Measurements from ENCODE around the gene FOXP1. TPM values are rescaled to one million over a fixed set of nuclear protein-coding genes. Genes with fewer than 3 reads are reported as not detected.

The FOXP1 gene
- total RNA-seq, 1 donor from 2014 or later = 56.7 TPM

GRCh38 chr3:71378509-71378908, 205.0 kb downstream of the FOXP1 start:
- DNase-seq (ENCODE audit: low read depth in 2 of 2) = no peak

DNA sequence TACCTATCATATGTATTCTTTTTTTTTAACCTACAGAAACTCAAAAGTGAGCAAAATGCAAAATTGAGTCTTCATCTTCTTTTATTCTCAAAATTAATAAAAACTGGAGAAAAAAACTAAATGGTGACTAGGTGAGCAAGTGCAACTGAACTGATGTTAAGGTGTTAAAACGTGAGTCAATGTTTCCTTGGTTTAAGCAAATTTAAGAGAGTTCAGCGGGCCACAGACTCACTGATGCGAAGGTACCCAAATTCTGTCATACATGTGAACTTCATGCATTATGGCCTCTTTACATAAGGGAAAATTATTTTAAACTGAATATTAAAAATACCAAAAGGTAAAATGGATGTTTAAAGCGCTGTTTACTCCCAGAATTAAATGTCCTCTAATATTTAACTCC, 206.6 kb downstream of the FOXP1 start:
- DNase-seq (ENCODE audit: low read depth in 2 of 2) = no peak

- DNase-seq (ENCODE audit: low read depth in 2 of 2) = no peak
Observed at GRCh38 chr3:71376503-71376902, 207.0 kb downstream of the FOXP1 start.

GRCh38 chr3:71374582-71374981, 208.9 kb downstream of the FOXP1 start:
- DNase-seq (ENCODE audit: low read depth in 2 of 2) = no peak

- no peak for DNase-seq (ENCODE audit: low read depth in 2 of 2)
Observed at GRCh38 chr3:71372911-71373637, 210.5 kb downstream of the FOXP1 start.

DNA sequence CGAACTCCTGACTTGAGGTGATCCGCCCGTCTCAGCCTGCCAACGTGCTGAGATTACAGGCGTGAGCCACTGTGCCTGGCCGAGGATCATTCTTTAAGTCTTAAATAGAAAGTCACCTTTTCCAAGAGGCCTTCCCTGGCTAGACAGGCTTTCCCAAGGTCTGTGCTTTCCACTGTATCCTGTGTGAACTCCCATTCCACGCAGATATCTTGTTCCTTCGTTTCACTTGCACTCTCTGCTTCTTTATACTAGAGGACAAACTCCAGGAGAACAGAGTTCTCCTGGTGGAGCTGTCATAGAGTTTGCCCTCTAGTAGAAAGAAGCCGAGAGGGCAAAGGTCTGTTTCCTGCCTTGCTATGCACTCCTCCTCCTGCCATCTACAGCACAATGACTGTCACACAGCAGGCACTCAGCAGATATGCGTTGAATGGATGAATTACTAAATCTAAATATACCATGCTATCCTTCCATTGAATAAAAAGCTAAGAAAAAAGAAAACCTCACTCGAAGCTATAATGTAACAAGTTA, 211.2 kb downstream of the FOXP1 start:
- no peak for DNase-seq (ENCODE audit: low read depth in 2 of 2)

- no peak for DNase-seq (ENCODE audit: low read depth in 2 of 2)
Observed at GRCh38 chr3:71371282-71371681, 212.2 kb downstream of the FOXP1 start.

DNA sequence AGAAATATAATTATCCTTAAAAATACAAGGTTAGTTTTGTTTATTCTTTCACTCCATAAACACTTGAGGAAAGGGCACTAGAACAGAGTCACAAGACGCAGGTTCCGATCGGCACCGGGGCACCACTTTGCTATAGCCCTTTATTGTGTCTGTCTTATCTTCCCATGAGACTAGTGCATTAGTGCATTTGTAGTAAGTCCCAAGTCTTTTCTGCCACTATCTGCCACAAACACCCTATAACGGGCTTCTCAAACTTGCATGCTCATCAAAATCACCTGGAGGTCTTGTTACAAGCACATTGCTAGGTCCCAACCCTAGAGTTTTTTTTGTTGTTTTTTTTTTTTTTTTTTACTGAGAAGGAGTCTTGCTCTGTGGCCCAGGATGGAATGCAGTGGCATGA, 213.1 kb downstream of the FOXP1 start:
- DNase-seq (ENCODE audit: low read depth in 2 of 2) = no peak

GRCh38 chr3:71369701-71370391, 213.7 kb downstream of the FOXP1 start:
- no peak for DNase-seq (ENCODE audit: low read depth in 2 of 2)

- no peak for DNase-seq (ENCODE audit: low read depth in 2 of 2)
Observed at GRCh38 chr3:71366988-71367604, 216.4 kb downstream of the FOXP1 start.

DNA sequence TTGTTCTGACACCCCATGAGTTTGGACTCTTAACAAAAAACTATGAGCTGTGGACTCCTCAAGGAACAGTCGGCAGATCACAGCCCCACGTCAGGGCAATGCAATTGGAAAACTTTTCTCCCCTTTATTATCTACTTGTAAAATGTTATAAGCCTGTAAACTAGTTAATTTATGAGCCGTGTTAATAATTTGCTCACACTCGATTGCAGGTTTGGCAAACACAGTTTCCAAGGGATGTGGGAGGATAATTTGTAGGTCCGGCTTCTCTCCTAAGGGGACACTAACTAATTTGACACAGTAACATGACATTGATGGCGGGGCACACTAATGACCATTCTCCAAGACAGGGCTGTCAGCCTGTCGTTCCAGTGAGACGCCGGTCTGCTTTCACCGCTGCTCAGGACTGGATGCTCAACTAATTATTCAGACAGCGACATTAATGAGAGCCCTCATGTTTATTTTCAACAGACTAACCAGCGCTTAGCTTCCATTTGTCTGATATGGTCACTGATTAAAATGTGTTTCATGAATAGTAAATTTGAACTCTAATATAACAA, 222.1 kb downstream of the FOXP1 start:
- no peak for DNase-seq (ENCODE audit: low read depth in 2 of 2)

GRCh38 chr3:71360764-71361163, 222.8 kb downstream of the FOXP1 start:
- DNase-seq (ENCODE audit: low read depth in 2 of 2) = no peak

GRCh38 chr3:71360180-71360579, 223.3 kb downstream of the FOXP1 start:
- DNase-seq (ENCODE audit: low read depth in 2 of 2) = no peak

- no peak for DNase-seq (ENCODE audit: low read depth in 2 of 2)
Observed at GRCh38 chr3:71358243-71358642, 225.3 kb downstream of the FOXP1 start.

GRCh38 chr3:71356265-71356664, 227.3 kb downstream of the FOXP1 start:
- DNase-seq (ENCODE audit: low read depth in 2 of 2) = no peak

DNA sequence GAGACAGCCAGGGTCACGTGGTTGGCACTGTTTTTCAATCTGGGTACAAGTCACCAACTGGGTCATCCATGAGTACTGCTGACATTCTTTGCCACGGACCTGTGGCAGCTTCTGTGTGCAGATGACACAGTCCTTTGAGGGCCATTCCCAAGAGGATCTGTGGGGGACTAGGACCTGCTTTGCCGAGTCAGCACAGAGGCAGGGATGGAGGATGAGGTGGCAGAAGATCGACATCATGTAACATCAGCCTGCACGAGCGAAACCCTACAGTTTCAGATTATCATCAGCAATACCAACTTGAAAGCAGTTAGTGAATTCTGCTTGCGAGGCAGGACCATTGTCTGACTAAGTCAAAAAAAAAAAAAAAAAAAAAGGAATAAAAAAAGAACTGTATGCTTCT, 227.7 kb downstream of the FOXP1 start:
- DNase-seq (ENCODE audit: low read depth in 2 of 2) = no peak

GRCh38 chr3:71355037-71355436, 228.5 kb downstream of the FOXP1 start:
- no peak for DNase-seq (ENCODE audit: low read depth in 2 of 2)

GRCh38 chr3:71351403-71352149, 232.0 kb downstream of the FOXP1 start:
- DNase-seq (ENCODE audit: low read depth in 2 of 2) = no peak

- no peak for DNase-seq (ENCODE audit: low read depth in 2 of 2)
Observed at GRCh38 chr3:71350998-71351397, 232.5 kb downstream of the FOXP1 start.

DNA sequence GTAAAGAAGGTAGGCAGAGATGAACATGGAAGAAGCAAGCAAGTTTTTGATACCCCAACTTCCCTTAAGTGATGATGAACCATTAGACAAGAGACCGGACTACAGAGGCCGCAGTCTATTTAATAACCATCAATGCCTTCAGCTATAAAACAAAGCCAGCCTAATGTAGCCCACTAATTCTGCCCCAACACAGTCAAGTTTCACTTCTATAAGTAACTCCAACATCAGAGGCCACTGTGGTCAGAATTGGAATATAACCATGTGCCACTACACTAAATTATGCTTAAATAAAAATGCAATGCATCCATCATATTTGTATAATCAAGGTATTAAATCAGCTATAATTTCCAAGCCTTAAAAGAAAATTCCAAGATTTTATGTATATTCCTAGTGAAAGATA, 234.7 kb downstream of the FOXP1 start:
- DNase-seq (ENCODE audit: low read depth in 2 of 2) = no peak

GRCh38 chr3:71348001-71348632, 235.4 kb downstream of the FOXP1 start:
- DNase-seq (ENCODE audit: low read depth in 2 of 2) = no peak
